HL-60/S4 treated with phorbol 12-myristate 13-acetate at 8.2 ng/mL for 4 days and 3 days (cell line): ENCODE data around the gene TFR2.
"Not testable (repeated sequence)": the region's sequence is repeated elsewhere in the genome, so short reads cannot be mapped to it uniquely, and the experiment has no call there.

Source experiments
- in situ Hi-C: fragments of 300-500 bp; cut with MboI; formaldehyde crosslinking; loops from 2 replicates; pipeline ENCODE4 v1.15.0; 2022; ENCODE audit warnings: low sequenced_read_pairs

TFR2 gene

GRCh38 chr7:100678291-100678984, 37.1 kb upstream of the TFR2 start:
- in situ Hi-C loops, result no loop called here

- in situ Hi-C loops, result no loop called here
Measured at GRCh38 chr7:100677308-100678267, 36.2 kb upstream of the TFR2 start.

GRCh38 chr7:100676501-100677306, 35.4 kb upstream of the TFR2 start:
- in situ Hi-C loops, result no loop called here

GRCh38 chr7:100675581-100676350, 34.4 kb upstream of the TFR2 start:
- in situ Hi-C loops, result no loop called here

- in situ Hi-C loops, result no loop called here
Measured at GRCh38 chr7:100675105-100675451, 33.7 kb upstream of the TFR2 start.

GRCh38 chr7:100674411-100675104, 33.2 kb upstream of the TFR2 start:
- in situ Hi-C loops, result no loop called here

- in situ Hi-C loops, result no loop called here
Measured at GRCh38 chr7:100673942-100674410, 32.6 kb upstream of the TFR2 start.

GRCh38 chr7:100673302-100673941, 32.1 kb upstream of the TFR2 start, which contains the start of gene GNB2:
TSS of gene GNB2 (plus strand) at chr7:100673740. CDS start at chr7:100676266, 2,526 bp downstream.
- in situ Hi-C loops, result no loop called here

- in situ Hi-C loops, result no loop called here
Measured at GRCh38 chr7:100671353-100672327, 30.3 kb upstream of the TFR2 start.

- in situ Hi-C loops, result no loop called here
Measured at GRCh38 chr7:100670074-100670473, 28.7 kb upstream of the TFR2 start.

GRCh38 chr7:100669106-100669505, 27.8 kb upstream of the TFR2 start:
- in situ Hi-C loops, result not testable (repeated sequence)

GRCh38 chr7:100668069-100668449, 26.7 kb upstream of the TFR2 start:
- in situ Hi-C loops, result no loop called here

- in situ Hi-C loops, result no loop called here
Measured at GRCh38 chr7:100667331-100668068, 26.1 kb upstream of the TFR2 start.

GRCh38 chr7:100665168-100665726, 23.9 kb upstream of the TFR2 start:
- in situ Hi-C loops, result no loop called here

- in situ Hi-C loops, result not testable (repeated sequence)
Measured at GRCh38 chr7:100662194-100662776, 20.9 kb upstream of the TFR2 start.

- in situ Hi-C loops, result no loop called here
Measured at GRCh38 chr7:100655908-100656674, 14.7 kb upstream of the TFR2 start, which contains the start of gene ACTL6B. TSS of gene ACTL6B (minus strand) at chr7:100656448. CDS start at chr7:100656354, 94 bp downstream.
